Fibroblast of skin of right biceps (primary cell): ENCODE results near the gene CRYBB1.
A peak's percentile ranks its signal among the peaks of the same experiment; 100 is the strongest.

Experiments used
- DNase-seq: peaks from one replicate; pipeline ENCODE4 v3.0.0-alpha.2; 2013

Gene CRYBB1

GRCh38 chr22:26617271-26618199, at the start of gene CRYBB1:
Gene CRYBB1 (minus strand): TSS chr22:26618027. CDS start chr22:26616319, 1,708 bp downstream.
- no peak for DNase-seq

GRCh38 chr22:26667140-26667539, 49.3 kb upstream of the CRYBB1 start:
- no peak for DNase-seq

- DNase-seq, result peak; percentile 82
Measured at GRCh38 chr22:26665813-26666231, 48.0 kb upstream of the CRYBB1 start.

GRCh38 chr22:26663374-26663923, 45.6 kb upstream of the CRYBB1 start:
- DNase-seq, result no peak

GRCh38 chr22:26662160-26662559, 44.3 kb upstream of the CRYBB1 start:
- DNase-seq, result no peak

- DNase-seq, result no peak
Measured at GRCh38 chr22:26660961-26661578, 43.2 kb upstream of the CRYBB1 start.

GRCh38 chr22:26660356-26660755, 42.5 kb upstream of the CRYBB1 start:
- no peak for DNase-seq

GRCh38 chr22:26658671-26659478, 41.0 kb upstream of the CRYBB1 start:
- peak; percentile 94 for DNase-seq

- no peak for DNase-seq
Measured at GRCh38 chr22:26658161-26658560, 40.3 kb upstream of the CRYBB1 start.

- DNase-seq, result no peak
Measured at GRCh38 chr22:26656891-26657851, 39.3 kb upstream of the CRYBB1 start, which contains the start of gene MIAT. Gene MIAT (plus strand): TSS chr22:26657588.

GRCh38 chr22:26651815-26652214, 34.0 kb upstream of the CRYBB1 start:
- DNase-seq, result no peak

GRCh38 chr22:26650722-26651421, 33.0 kb upstream of the CRYBB1 start:
- no peak for DNase-seq

GRCh38 chr22:26648528-26649388, 30.9 kb upstream of the CRYBB1 start:
- no peak for DNase-seq

GRCh38 chr22:26648011-26648497, 30.2 kb upstream of the CRYBB1 start:
- peak; percentile 33 for DNase-seq

GRCh38 chr22:26646158-26646557, 28.3 kb upstream of the CRYBB1 start:
- peak; percentile 56 for DNase-seq

GRCh38 chr22:26643418-26644100, 25.7 kb upstream of the CRYBB1 start:
- no peak for DNase-seq

- DNase-seq, result no peak
Measured at GRCh38 chr22:26642465-26643417, 24.9 kb upstream of the CRYBB1 start.

GRCh38 chr22:26636296-26636695, 18.5 kb upstream of the CRYBB1 start:
- DNase-seq, result no peak
